PC-9 (cell line): Measurements from ENCODE around the gene VASP. TPM values are rescaled to one million over a fixed set of nuclear protein-coding genes. Genes with fewer than 3 reads are reported as not detected.

Experiments used
- BruUV-seq: library from RNA; stranded (reverse); fragments of 400-500 nt; replicated peaks from 2 replicates; lab custom pipeline; 2021; lab: Mats Ljungman, UMichigan
- CTCF ChIA-PET: fragments of 300-600 bp; sonication (Branson Sonifier 250); formaldehyde crosslinking; loops from one replicate; lab custom pipeline; 2022; ENCODE audit warnings: antibody characterized with exemption; lab: Charles Lee
- POLR2A ChIA-PET: fragments of 300-600 bp; sonication (Branson Sonifier 250); formaldehyde crosslinking; loops from one replicate; lab custom pipeline; 2022; ENCODE audit warnings: antibody characterized with exemption; ENCODE audit not compliant: unreplicated experiment; lab: Charles Lee
- DNase-seq, 2 experiments: peaks; one replicate each; pipeline versions ENCODE4 v3.0.0 to v3.0.0-alpha.2; 2015 to 2022; ENCODE audit warnings: mixed read lengths in 1 of 2
- H2AFZ ChIP-seq: fragments of 200-600 bp; sonication (generic); 2 replicates; pipeline ENCODE4 v1.8.1; 2017; ENCODE audit warnings: antibody characterized with exemption
- H3F3A ChIP-seq: fragments of 200-600 bp; sonication (generic); 2 replicates; pipeline ENCODE4 v1.8.1; 2017; ENCODE audit warnings: antibody characterized with exemption, mild to moderate bottlenecking, low read depth; ENCODE audit not compliant: insufficient read depth
- H3K27ac ChIP-seq: fragments of 200-600 bp; sonication (generic); 2 replicates; pipeline ENCODE4 v1.6.1; 2016; ENCODE audit warnings: mixed run types
- H3K27me3 ChIP-seq: fragments of 200-600 bp; sonication (generic); 2 replicates; pipeline ENCODE4 v1.6.1; 2016; ENCODE audit warnings: low read depth, mixed run types; ENCODE audit not compliant: insufficient read depth
- H3K36me3 ChIP-seq: fragments of 200-600 bp; sonication (generic); 2 replicates; pipeline ENCODE4 v1.6.1; 2016; ENCODE audit warnings: low read depth, mixed run types
- H3K4me1 ChIP-seq: fragments of 200-600 bp; sonication (generic); replicated peaks from 2 replicates; pipeline ENCODE4 v1.6.1; 2016; ENCODE audit warnings: mixed run types; ENCODE audit not compliant: insufficient read depth
- H3K4me2 ChIP-seq: fragments of 200-600 bp; sonication (generic); 2 replicates; pipeline ENCODE4 v1.6.1; 2017; ENCODE audit warnings: mixed run types
- H3K4me3 ChIP-seq: fragments of 200-600 bp; sonication (generic); 2 replicates; pipeline ENCODE4 v1.6.1; 2016; ENCODE audit warnings: mixed run types
- H3K79me2 ChIP-seq: fragments of 200-600 bp; sonication (generic); 2 replicates; pipeline ENCODE4 v1.6.1; 2017; ENCODE audit warnings: low read depth, mixed run types
- H3K9me2 ChIP-seq: fragments of 200-600 bp; sonication (generic); 2 replicates; pipeline ENCODE4 v1.8.1; 2017; ENCODE audit warnings: mild to moderate bottlenecking; ENCODE audit not compliant: insufficient read depth
- H3K9me3 ChIP-seq: fragments of 200-600 bp; sonication (generic); 2 replicates; pipeline ENCODE4 v1.8.1; 2016; ENCODE audit warnings: low read depth; ENCODE audit not compliant: insufficient read depth
- H4K20me1 ChIP-seq: fragments of 200-600 bp; sonication (generic); 2 replicates; pipeline ENCODE4 v1.8.1; 2017; ENCODE audit not compliant: insufficient read depth
- CTCF ChIP-seq: fragments of 200-600 bp; sonication (generic); conservative IDR thresholded peaks from 2 replicates; pipeline ENCODE4 v1.6.1; 2017; ENCODE audit warnings: mixed run types, antibody characterized with exemption, mild to moderate bottlenecking, moderate library complexity
- EZH2 ChIP-seq: fragments of 200-600 bp; sonication (generic); IDR thresholded peaks from 2 replicates; pipeline ENCODE4 v1.8.0; 2017; ENCODE audit warnings: antibody characterized with exemption, low read depth
- intact Hi-C: fragments of 100-400 bp; cut with micrococcal nuclease; formaldehyde crosslinking; loops from one replicate; pipeline ENCODE4 v1.10.0; 2022; ENCODE audit not compliant: unreplicated experiment
- total RNA-seq: library from RNA; stranded (reverse); gene quantifications from 2 replicates; pipeline ENCODE4 v1.2.3, GENCODE V29; 2021

VASP gene
- total RNA-seq, 1 experiment from 2014 or later = 123 TPM

GRCh38 chr19:45574526-45574925 is 67.2 kb downstream of the VASP start:
- Histone ChIP-seq H3K9me2 (no peaks in the 10 kb centered on the region), H2AFZ (no peak overlapping the region), H3K36me3 (no peaks in the 10 kb centered on the region), H3K4me1 (peaks cover 61% of the 10 kb centered on the region), H3K27me3 (no peaks in the 10 kb centered on the region), H3K27ac (peak overlapping the region; percentile 94; the same call in 1 of the 2 replicates), H3F3A (peaks cover 60% of the 10 kb centered on the region), H3K4me2 (no peak overlapping the region), H3K4me3 (no peak overlapping the region), H3K79me2 (peaks cover 64% of the 10 kb centered on the region), H4K20me1 (no peaks in the 10 kb centered on the region), H3K9me3 (no peaks in the 10 kb centered on the region)
- no TSS peak for BruUV-seq
- TF ChIP-seq CTCF = no peak
- no peak for TF ChIP-seq EZH2
- intact Hi-C loops = no loop called here
- DNase-seq = no peak
- ChIA-PET POLR2A (interaction anchor here (0.5 kb wide), 1 partner anchor 10 kb away, joined by 4 read pairs; no protein-coding TSS in a partner anchor), CTCF (no interaction called here)

- TF ChIP-seq CTCF = no peak
- Histone ChIP-seq H3K4me1 (peaks cover 55% of the 10 kb centered on the region), H2AFZ (no peak overlapping the region), H3K4me2 (0 out of 2 replicates have a peak overlapping the region, but pooled peaks have one; percentile 71), H3K9me2 (no peaks in the 10 kb centered on the region), H3K27me3 (no peaks in the 10 kb centered on the region), H3K9me3 (no peaks in the 10 kb centered on the region), H3K36me3 (no peaks in the 10 kb centered on the region), H3K4me3 (no peak overlapping the region), H3F3A (peaks cover 57% of the 10 kb centered on the region), H3K27ac (peak overlapping the region; percentile 94), H3K79me2 (peaks cover 60% of the 10 kb centered on the region), H4K20me1 (no peaks in the 10 kb centered on the region)
- DNase-seq = no peak
- BruUV-seq = no TSS peak
- intact Hi-C loops = no loop called here
- POLR2A ChIA-PET = interaction anchor here (0.5 kb wide), 1 partner anchor 9 kb away, joined by 4 read pairs; no protein-coding TSS in a partner anchor
- CTCF ChIA-PET = interaction anchor here (0.6 kb wide), 1 partner anchor 86 kb away, joined by 9 read pairs; no protein-coding TSS in a partner anchor
Observed at GRCh38 chr19:45575216-45575615, 67.9 kb downstream of the VASP start.

Other genes starting within 250 kb of the VASP start
- not detected in 2 replicates for gene CKM, start 184.6 kb upstream of the VASP start, total RNA-seq
- gene KLC3, start 166.7 kb upstream of the VASP start, total RNA-seq = 20.6 and 30.7 TPM in 2 replicates
- gene ERCC2, start 136.9 kb upstream of the VASP start, total RNA-seq = 26.1 and 33.1 TPM in 2 replicates
- 113 and 121 TPM in 2 replicates for gene PPP1R13L, start 102.4 kb upstream of the VASP start, total RNA-seq
- 9.6 and 11.5 TPM in 2 replicates for gene POLR1G, start 100.8 kb upstream of the VASP start, total RNA-seq
- 102 and 138 TPM in 2 replicates for gene ERCC1, start 83.6 kb upstream of the VASP start, total RNA-seq
- gene FOSB, start 39.5 kb upstream of the VASP start, total RNA-seq = 7.9 and 16.5 TPM in 2 replicates
- gene RTN2, start 10.4 kb upstream of the VASP start, total RNA-seq = 49.6 and 50.1 TPM in 2 replicates
- 5.0 and 9.5 TPM in 2 replicates for gene PPM1N, start 9.0 kb upstream of the VASP start, total RNA-seq
- 10.8 and 15.2 TPM in 2 replicates for gene OPA3, start 77.3 kb downstream of the VASP start, total RNA-seq
- gene GPR4, start 94.7 kb downstream of the VASP start, total RNA-seq = not detected in 2 replicates
- gene EML2, start 131.9 kb downstream of the VASP start, total RNA-seq = 61.7 and 68.9 TPM in 2 replicates
- gene GIPR, start 160.7 kb downstream of the VASP start, total RNA-seq = 5.8 and 6.7 TPM in 2 replicates
- gene SNRPD2, start 184.5 kb downstream of the VASP start, total RNA-seq = 718 and 740 TPM in 2 replicates
- gene QPCTL, start 185.2 kb downstream of the VASP start, total RNA-seq = 27.6 and 42.8 TPM in 2 replicates
- 33.3 and 45.5 TPM in 2 replicates for gene FBXO46, start 223.4 kb downstream of the VASP start, total RNA-seq
- not detected in 2 replicates for gene MEIOSIN, start 226.0 kb downstream of the VASP start, total RNA-seq